ENCODE data around the gene RAET1E. TPM values are rescaled to one million over a fixed set of nuclear protein-coding genes. Genes with fewer than 3 reads are reported as not detected.
"Not testable (repeated sequence)": the region's sequence is repeated elsewhere in the genome, so short reads cannot be mapped to it uniquely, and the experiment has no call there.

The RAET1E gene
- total RNA-seq, 2 donors from 2014 or later: 1.6 TPM; not detected in 1

DNA sequence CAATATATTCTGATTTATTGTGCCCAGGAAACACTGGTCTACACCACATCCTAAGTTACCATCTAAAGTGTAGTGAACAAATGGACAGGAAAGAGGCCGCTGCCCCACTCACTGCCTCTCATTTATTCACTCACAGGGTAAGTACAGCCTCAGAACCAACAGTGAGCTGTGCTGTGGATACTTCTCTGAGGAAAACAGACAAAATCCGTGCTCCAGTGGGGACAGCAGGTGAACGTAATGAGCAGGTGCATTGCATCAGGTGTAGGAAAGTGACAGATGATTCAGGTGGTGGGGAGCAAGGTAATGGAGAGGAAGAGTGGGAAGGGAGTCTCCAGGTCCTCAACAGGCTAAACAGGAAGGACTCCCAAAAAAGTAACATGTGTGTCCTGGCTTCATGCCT, 35.5 kb upstream of the RAET1E start:
- peak; percentile 12 for DNase-seq (ENCODE audit: low spot score)
- intact Hi-C loops (cut with DNase I): loop anchor here in 1 of 2 donors (2.0 kb wide), 1 partner anchor 83 kb away; no protein-coding TSS in a partner anchor

DNA sequence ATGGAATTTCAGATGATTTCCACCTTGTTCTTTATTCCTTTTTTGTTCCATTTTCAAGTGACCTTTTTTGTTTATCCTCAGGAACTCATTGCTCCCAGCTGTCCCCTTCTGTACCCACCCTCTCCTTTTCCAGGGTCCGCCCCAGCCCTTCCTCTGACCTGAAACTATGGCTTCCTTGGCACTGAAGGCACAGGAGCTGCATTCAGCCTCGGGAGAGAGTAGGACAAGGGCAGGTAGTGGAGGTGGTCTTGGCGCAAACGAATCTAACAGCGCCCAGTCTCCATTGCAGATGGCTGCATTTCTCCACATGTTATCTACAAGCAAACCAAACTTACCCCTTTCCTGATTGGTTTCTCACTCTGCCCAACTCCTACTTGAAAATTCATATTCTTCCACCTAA, 35.1 kb upstream of the RAET1E start:
- DNase-seq (ENCODE audit: low spot score): peak; percentile 52
- intact Hi-C loops (cut with DNase I): loop anchor here in 1 of 2 donors (2.0 kb wide), 1 partner anchor 84 kb away; no protein-coding TSS in a partner anchor

- intact Hi-C loops (cut with DNase I): no loop called here
- peak; percentile 62 for DNase-seq (ENCODE audit: low spot score)
Measured at GRCh38 chr6:149931501-149931900, 33.6 kb upstream of the RAET1E start.

DNA sequence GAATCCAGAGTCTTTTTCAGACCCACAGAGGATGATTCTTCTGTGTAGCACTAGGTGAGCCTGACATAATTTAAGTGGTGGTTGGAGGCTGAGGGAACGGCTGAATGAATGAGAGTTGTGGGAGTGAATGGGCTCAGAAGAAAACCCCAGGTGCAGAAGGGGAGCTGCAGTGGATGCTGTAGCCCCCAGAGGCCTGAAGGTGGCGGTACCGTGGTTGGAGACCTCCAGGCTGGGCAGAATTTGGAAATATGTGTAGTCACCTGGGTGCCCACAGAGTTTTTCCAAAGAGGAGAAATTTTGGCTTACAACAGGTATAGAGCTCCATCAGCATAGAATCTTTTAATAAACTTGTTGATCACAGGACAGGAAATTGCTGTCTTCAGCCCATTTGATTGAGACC, 31.5 kb upstream of the RAET1E start:
- DNase-seq (ENCODE audit: low spot score): peak; percentile 32
- intact Hi-C loops (cut with DNase I): no loop called here

DNA sequence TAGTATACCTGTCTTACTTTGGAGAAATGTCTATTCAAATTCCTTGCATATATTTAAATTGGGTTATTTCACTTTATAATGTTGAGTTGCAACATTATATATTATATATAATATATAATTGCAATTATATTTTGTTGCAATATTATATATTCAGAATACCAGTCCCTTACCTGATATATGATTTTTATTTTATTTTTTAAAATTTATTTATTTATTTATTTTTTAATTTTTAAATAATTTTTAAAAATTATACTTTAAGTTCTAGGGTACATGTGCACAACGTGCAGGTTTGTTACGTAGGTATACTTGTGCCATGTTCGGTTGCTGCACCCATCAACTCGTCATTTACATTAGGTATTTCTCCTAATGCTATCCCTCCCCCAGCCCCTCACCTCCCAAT, 29.1 kb upstream of the RAET1E start:
- not testable (repeated sequence) for DNase-seq (ENCODE audit: low spot score)
- intact Hi-C loops (cut with DNase I): loop anchor here in 1 of 2 donors (2.0 kb wide), 1 partner anchor 92 kb away; no protein-coding TSS in a partner anchor

DNA sequence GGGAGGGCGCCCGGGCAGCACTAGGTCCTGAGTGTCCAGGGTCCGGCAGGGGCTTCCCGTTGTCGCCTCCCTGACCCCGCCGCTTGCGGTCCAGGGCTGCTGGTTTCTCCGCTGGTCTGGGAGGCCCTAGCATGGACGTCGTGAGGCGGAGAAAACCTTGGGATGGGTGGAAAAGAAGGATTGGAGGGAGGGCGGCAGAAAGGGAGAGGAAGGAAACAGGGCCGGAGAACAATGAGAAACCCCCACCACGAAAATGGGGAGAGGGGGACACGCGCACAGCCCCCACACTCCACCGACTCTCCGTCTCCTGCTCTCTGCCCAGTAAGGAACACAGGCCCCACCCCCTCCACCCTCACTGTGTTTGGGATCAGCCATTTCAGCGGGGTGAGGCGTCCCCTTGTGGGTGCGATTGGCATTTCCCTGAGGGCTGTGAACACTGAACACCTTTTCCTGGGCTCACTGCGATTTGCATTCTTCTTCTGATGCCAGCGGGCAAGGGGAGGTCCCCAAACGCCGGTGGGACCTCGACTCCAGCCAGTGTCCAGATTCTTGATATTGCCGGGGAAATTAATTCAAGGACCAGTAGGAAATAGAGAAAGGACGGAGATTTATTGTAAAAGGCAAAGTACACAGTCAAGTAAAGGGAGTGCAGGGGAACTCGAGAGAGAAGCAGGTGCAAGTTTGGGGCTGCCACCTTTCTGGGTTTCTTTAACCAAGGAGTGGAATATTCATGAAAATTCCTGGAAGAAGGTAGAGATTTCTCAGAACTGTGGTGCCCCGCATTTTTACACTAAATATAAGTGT, 28.3 kb upstream of the RAET1E start:
- intact Hi-C loops (cut with DNase I): loop anchor here (2.0 kb wide), 2 partner anchors 89 to 91 kb away; no protein-coding TSS in a partner anchor
- peak; percentile 94 for DNase-seq (ENCODE audit: low spot score)

DNA sequence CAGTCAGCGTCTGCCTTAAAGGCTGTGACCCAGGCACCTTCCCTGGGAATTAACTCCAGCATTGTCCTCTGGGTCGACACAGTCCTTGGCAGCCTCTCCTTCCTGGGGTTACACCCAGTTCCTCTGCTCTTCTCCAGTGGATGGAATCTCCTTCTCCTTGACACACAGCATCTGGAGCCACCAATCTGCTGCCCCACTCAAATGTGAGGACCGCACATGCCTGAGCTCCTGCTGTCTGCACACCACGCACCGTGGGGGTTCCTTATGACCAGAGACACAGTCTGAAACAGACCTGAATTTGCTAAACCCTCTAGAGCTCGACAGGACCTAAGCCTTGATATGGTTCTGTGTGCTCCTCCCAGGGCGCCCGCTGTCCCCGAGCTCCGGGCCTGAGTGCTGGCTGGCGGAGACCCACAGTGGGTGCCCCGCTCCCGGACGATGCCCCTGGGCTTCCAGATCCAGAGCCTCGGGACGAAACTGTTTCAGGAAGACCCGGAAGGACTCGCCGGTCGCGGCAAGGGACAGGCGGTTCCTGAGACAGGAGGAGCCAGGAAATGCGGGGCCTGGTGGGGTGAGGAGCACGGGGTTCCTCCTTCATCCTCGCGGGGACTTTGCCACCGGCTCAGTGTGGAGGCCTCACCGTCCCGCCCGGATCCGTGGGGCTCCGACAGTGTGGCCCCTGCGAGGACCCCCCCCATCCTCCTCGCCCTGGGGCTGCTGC, 27.5 kb upstream of the RAET1E start:
- intact Hi-C loops (cut with DNase I): loop anchor here in 1 of 2 donors (2.0 kb wide), 1 partner anchor 89 kb away; no protein-coding TSS in a partner anchor
- DNase-seq (ENCODE audit: low spot score): peak; percentile 82

DNA sequence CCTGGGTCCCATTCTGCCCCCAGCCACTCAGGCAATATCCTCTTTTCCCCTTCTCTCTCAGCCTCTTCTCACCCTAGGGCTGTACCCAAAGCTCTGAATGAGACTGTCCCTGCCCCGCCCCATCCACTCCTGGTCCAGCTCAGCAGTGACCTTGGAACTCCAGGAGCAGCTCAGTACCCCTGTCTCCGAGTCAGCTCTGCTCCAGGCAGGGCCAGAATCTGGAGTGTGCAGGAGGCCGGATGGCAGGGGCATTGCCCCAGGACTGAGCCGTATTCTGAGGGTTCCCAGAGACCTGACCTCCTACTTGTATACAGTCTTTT, 27.0 kb upstream of the RAET1E start:
- intact Hi-C loops (cut with DNase I): loop anchor here in 1 of 2 donors (2.0 kb wide), 1 partner anchor 88 kb away; no protein-coding TSS in a partner anchor
- DNase-seq (ENCODE audit: low spot score): no peak

DNA sequence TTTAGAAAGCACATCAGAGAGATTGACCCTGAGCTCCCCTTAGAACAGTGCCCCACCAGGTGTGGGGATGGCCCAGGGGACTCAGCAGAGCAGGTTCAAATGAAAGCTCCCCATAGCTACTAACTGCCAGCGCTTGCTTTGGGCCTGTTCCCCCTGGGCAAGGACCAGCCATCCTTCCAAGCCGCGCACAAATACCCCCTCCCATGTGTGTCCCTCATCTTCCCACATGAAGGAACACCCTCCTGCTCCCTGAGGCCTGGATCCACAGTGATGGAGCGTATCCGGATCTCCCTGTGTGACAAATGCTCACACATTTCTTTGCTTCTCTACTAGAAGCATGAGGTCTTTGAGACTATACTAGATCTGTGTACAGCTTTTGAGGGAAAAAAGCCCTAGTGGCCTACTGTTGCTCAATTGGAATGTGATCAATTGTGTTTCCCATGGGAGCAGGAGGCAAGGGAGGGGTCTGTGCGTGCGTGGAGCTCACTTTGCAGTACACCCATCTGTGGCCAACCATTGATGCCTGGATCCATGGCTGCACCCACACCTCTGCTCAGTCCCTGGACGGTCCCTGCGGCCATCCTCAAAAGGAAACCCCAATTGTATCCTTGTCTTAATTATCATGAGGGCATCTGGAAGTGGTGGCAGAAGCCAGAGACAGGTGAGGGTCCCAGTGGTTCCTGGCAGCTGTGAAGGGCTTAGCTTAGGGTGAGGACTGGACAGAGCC, 26.5 kb upstream of the RAET1E start:
- no peak for DNase-seq (ENCODE audit: low spot score)
- intact Hi-C loops (cut with DNase I): loop anchor here in 1 of 2 donors (2.0 kb wide), 1 partner anchor 88 kb away; no protein-coding TSS in a partner anchor

- intact Hi-C loops (cut with DNase I): no loop called here
- DNase-seq (ENCODE audit: low spot score): peak; percentile 41
Measured at GRCh38 chr6:149923327-149923986, 25.5 kb upstream of the RAET1E start.

GRCh38 chr6:149922642-149923326, 24.9 kb upstream of the RAET1E start, which contains the start of gene RAET1G:
Gene RAET1G (minus strand): TSS chr6:149923121. CDS start chr6:149923010, 111 bp downstream.
- intact Hi-C loops (cut with DNase I): no loop called here
- peak; percentile 97 for DNase-seq (ENCODE audit: low spot score)

DNA sequence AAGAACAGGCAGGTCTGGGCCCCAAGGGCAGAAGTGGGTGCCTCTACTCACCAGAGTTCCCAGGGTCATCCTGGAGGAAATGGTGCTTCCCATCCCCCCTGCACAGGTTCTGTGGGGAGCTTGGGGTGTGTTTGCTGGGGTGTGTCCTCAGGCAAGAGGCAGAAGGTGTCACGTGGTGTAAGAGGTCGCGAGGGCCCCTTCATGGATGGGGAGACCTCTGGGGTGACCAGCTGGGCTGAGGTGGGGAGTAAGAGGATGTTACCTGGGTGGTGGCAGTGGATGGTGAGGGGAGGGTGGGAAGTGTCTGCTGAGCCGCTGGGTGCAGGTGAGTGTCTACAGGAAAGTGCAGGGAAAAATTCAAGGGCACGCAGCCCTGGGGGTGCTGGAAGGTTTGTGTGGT, 24.2 kb upstream of the RAET1E start:
- intact Hi-C loops (cut with DNase I); DNase-seq (ENCODE audit: low spot score): not testable (repeated sequence)

DNA sequence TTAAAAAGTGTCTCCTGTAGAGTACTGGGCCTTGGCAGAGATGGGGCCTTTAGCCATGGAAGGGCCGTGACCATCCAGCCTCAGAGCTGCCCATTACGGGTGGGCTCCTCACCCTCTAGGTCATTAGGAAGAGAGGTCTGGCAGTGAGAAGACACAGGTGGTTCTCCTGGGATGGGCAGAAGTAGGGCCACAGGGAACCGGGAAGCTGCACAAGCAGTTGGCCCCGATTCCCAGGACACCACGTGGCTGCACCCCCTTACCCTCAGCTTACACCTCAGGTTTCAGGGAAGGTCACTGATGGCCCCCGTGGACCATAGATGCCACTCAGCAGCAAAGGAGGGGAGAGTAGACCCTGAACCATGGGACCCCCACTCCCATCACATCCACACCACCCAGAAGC, 23.4 kb upstream of the RAET1E start:
- DNase-seq (ENCODE audit: low spot score): peak; percentile 25
- intact Hi-C loops (cut with DNase I): no loop called here

DNA sequence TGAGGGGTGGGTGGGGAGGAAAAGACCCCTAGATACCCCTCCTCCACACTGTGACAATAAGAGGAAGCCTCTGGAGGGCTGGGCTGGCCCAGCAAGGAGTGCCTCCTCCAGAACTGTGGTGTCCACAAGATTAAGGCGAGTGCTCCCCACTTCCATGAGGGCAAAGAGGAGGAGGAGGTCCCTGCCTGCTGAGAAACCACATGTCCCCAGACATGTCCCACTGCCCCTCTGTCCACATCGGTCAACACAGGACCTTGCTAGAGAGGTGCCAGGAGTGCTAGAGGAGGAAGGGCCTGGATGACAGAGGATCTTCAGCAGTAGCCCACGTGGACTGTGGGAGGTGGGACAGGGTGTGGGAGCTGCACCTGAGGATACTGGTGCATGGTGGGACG, 21.9 kb upstream of the RAET1E start:
- intact Hi-C loops (cut with DNase I): no loop called here
- DNase-seq (ENCODE audit: low spot score): peak; percentile 50

DNA sequence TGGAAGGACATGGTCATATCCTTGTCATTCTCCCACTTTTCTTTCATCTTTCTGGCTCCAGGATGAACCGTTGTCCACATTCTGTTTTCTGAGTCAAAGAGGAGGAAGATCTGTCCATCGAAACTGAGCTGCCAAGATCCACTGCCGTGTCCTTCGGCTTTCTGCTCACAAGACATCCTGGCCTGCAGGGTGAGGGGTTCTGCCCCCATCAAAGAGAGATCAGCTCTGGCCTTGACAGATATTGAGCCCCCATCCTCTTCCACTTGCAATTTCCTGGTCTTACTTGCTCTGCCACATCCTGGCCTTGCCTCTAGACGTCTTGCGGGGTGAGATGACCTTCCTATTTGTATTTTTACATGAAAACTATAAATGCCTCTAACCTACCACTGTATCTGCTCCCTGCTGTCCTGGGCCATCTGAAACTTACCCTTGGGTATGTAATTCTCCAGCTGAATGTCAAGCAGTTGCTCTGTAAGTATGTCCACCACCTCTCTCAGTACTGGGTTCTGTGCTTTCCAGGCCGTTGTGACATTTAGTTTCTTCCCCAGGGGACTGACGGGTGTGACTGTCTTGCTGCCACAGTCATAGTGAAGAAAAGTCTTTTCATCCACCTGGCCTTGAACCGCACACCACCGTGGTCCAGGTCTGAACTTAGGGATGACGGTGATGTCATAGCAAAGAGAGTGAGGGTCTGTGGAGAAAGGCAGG, 21.4 kb upstream of the RAET1E start:
- intact Hi-C loops (cut with DNase I): not testable (repeated sequence)
- peak; percentile 50 for DNase-seq (ENCODE audit: low spot score)

- intact Hi-C loops (cut with DNase I): no loop called here
- peak; percentile 46 for DNase-seq (ENCODE audit: low spot score)
Measured at GRCh38 chr6:149918151-149918905, 20.4 kb upstream of the RAET1E start.

DNA sequence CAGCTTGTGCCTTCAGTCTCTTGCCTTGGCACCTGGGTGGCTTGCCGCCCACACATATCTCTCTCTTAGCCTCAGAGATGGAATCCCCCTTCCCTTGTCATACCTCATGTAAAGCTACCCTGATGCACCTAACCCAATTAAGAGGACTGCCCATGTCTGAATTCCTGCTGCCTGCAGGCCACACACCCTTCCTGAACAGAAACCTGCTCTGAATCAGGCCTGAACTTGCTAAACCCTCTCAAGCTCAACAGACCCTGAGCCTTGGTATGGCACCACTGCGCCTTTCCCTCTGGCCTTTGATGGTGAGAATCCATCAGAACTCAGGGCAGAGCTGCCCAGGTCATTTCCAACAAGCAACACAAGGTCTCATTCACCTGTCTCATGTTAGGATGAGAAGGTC, 19.8 kb upstream of the RAET1E start:
- intact Hi-C loops (cut with DNase I): no loop called here
- no peak for DNase-seq (ENCODE audit: low spot score)

Measured in posterior vena cava (tissue), 2 donors.